ENCODE measurements around the gene NMNAT1. TPM values are rescaled to one million over a fixed set of nuclear protein-coding genes. Genes with fewer than 3 reads are reported as not detected.
A peak's percentile ranks its signal among the peaks of the same experiment; 100 is the strongest.

NMNAT1 gene
- total RNA-seq, 2 experiments from 2014 or later = 5.6 to 6.2 TPM

- no peak overlapping the region for H3K4me3 Mint-ChIP-seq
- no peak for DNase-seq
Observed at GRCh38 chr1:9929431-9930385, 13.6 kb upstream of the NMNAT1 start.

GRCh38 chr1:9942399-9942938 lies 806 bp upstream of the NMNAT1 start:
- POLR2A ChIA-PET = interaction anchor here (0.8 to 1.8 kb wide), 5 partner anchors 20 to 225 kb away, joined by 3 to 7 read pairs (median 3); no protein-coding TSS in a partner anchor
- Mint-ChIP-seq H3K9me3 (no peaks in the 10 kb centered on the region), H3K27ac (peak overlapping the region; percentile 93), H3K4me3 (peak overlapping the region; percentile 98), H3K27me3 (no peaks in the 10 kb centered on the region), H3K4me1 (peaks cover 28% of the 10 kb centered on the region), H3K36me3 (ENCODE audit: low read depth) (peaks cover 19% of the 10 kb centered on the region)
- CTCF ChIA-PET = interaction anchor here (0.8 to 1.9 kb wide), 8 partner anchors 24 to 163 kb away, joined by 3 to 6 read pairs (median 3); no protein-coding TSS in a partner anchor
- peak; percentile 27 for DNase-seq

More at GRCh38 chr1:9929431-9930385, 13.6 kb upstream of the NMNAT1 start:
- H3K4me1 Mint-ChIP-seq = no peaks in the 10 kb centered on the region
- ChIA-PET CTCF (interaction anchor here (1.3 kb wide), 1 partner anchor 58 kb away, joined by 3 read pairs; no protein-coding TSS in a partner anchor), POLR2A (no interaction called here)
- H3K9me3 Mint-ChIP-seq = no peaks in the 10 kb centered on the region
- H3K27ac Mint-ChIP-seq = no peak overlapping the region
- peaks cover 12% of the 10 kb centered on the region for H3K36me3 Mint-ChIP-seq (ENCODE audit: low read depth)
- H3K27me3 Mint-ChIP-seq = no peaks in the 10 kb centered on the region

DNA sequence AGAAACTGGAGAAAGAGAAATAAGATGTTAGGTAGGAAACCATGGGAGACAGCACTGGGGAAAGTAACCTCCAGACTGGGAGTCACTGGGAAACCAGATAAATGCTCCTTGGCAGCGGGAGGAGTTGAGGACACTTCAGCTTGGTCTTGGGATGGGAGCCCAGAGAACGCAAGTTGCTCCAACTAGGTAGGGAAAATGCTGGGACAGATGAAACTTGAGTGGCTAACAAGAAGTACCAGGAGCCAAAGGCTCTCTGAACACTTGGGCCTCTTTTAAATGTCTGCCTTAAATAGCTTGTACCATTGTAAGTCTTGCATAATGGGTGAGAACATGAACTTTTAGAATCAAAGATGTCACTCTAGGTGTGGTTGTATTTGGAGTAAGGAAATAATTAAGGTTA lies 3.0 kb downstream of the NMNAT1 start:
- ChIA-PET CTCF (no interaction called here), POLR2A (no interaction called here)
- Mint-ChIP-seq H3K27me3 (no peaks in the 10 kb centered on the region), H3K4me3 (no peak overlapping the region), H3K27ac (no peak overlapping the region), H3K4me1 (peaks cover 31% of the 10 kb centered on the region), H3K9me3 (no peaks in the 10 kb centered on the region), H3K36me3 (ENCODE audit: low read depth) (peaks cover 9% of the 10 kb centered on the region)
- no peak for DNase-seq

DNA sequence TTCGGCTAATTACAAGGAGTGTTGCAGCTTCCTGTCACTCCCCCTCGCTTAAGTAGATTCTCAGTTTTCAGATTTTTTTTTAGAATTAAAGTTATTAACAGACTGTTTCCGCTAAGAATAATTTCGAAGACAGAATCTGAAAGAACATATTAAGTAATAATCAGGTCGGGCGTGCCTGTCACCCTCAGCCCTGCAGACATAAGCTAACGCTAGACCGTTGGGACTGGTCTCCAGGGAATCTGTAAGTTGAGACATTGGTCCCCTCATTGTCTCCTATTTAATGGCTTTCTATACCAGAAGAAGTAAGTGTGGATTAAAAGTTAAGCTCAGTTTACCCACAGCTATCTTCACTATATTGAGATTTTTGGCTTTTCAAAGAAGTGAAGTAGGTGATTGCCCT lies 14.5 kb downstream of the NMNAT1 start:
- Mint-ChIP-seq H3K4me1 (no peaks in the 10 kb centered on the region), H3K27ac (no peak overlapping the region), H3K4me3 (no peak overlapping the region), H3K36me3 (ENCODE audit: low read depth) (no peaks in the 10 kb centered on the region), H3K27me3 (no peaks in the 10 kb centered on the region), H3K9me3 (no peaks in the 10 kb centered on the region)
- ChIA-PET CTCF (no interaction called here), POLR2A (interaction anchor here (1.0 kb wide), 1 partner anchor 14 kb away, joined by 3 read pairs; the partner anchor contains the start of genes LZIC and NMNAT1)
- DNase-seq = no peak

GRCh38 chr1:9960011-9960410 lies 16.7 kb downstream of the NMNAT1 start:
- ChIA-PET CTCF (interaction anchor here (2.9 kb wide), 1 partner anchor 9 kb away, joined by 12 read pairs; no protein-coding TSS in a partner anchor), POLR2A (no interaction called here)
- no peak overlapping the region for H3K27ac Mint-ChIP-seq
- DNase-seq = no peak
- H3K9me3 Mint-ChIP-seq = no peaks in the 10 kb centered on the region
- H3K36me3 Mint-ChIP-seq (ENCODE audit: low read depth) = no peaks in the 10 kb centered on the region
- no peaks in the 10 kb centered on the region for H3K27me3 Mint-ChIP-seq
- no peaks in the 10 kb centered on the region for H3K4me1 Mint-ChIP-seq
- no peak overlapping the region for H3K4me3 Mint-ChIP-seq

- Mint-ChIP-seq H3K4me1 (no peaks in the 10 kb centered on the region), H3K4me3 (no peak overlapping the region), H3K27ac (no peak overlapping the region), H3K27me3 (no peaks in the 10 kb centered on the region), H3K36me3 (ENCODE audit: low read depth) (no peaks in the 10 kb centered on the region), H3K9me3 (no peaks in the 10 kb centered on the region)
- no peak for DNase-seq
- CTCF ChIA-PET = interaction anchor here (2.9 kb wide), 1 partner anchor 10 kb away, joined by 12 read pairs; no protein-coding TSS in a partner anchor
- POLR2A ChIA-PET = interaction anchor here (0.7 kb wide), 1 partner anchor 17 kb away, joined by 3 read pairs; the partner anchor contains the start of gene NMNAT1
Observed at GRCh38 chr1:9960706-9961562, 17.7 kb downstream of the NMNAT1 start.

DNA sequence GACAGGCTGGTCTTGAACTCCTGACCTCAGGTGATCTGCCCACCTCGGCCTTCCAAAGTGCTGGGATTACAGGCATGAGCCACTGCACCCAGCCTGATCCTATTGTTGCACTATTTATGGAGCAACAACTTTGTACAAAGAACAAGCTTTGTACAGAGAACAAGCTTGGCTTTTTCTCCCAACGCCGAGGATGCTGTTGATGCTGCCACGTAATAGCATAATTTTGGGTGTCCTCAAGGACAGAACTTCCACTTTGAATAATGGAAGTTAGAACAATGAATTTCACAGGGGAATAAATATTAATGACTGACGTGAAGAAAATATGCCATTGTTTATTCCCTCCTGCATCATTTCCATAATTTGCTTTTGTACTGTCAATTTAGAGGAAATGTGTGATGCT lies 41.0 kb downstream of the NMNAT1 start:
- Mint-ChIP-seq H3K27me3 (no peaks in the 10 kb centered on the region), H3K9me3 (no peaks in the 10 kb centered on the region), H3K36me3 (ENCODE audit: low read depth) (peaks cover 5% of the 10 kb centered on the region), H3K4me1 (no peaks in the 10 kb centered on the region), H3K4me3 (no peak overlapping the region), H3K27ac (no peak overlapping the region)
- POLR2A ChIA-PET = no interaction called here
- CTCF ChIA-PET = interaction anchor here (1.5 kb wide), 1 partner anchor 198 kb away, joined by 3 read pairs; no protein-coding TSS in a partner anchor
- no peak for DNase-seq

DNA sequence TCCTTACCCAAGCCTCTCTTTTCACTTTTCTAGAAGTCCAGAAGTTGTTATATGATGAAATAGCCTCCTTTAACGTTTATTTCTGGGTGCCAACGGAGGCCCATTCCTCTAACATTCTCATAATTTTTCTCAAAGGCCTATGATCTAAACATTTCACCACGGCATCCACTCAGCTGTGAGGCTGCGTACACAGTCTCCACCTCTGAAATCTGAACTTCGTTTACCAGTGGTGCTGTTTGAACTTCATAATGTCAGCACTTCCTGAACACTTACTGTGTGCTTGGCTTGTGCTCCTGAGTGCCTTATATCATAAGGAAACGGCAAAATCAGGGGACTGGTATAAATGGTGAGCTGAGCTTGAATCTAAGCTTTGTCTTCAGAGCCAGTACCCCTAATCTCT lies 41.7 kb downstream of the NMNAT1 start:
- Mint-ChIP-seq H3K27me3 (no peaks in the 10 kb centered on the region), H3K9me3 (no peaks in the 10 kb centered on the region), H3K27ac (no peak overlapping the region), H3K4me3 (no peak overlapping the region), H3K36me3 (ENCODE audit: low read depth) (peaks cover 5% of the 10 kb centered on the region), H3K4me1 (no peaks in the 10 kb centered on the region)
- ChIA-PET POLR2A (no interaction called here), CTCF (interaction anchor here (1.5 kb wide), 1 partner anchor 199 kb away, joined by 3 read pairs; no protein-coding TSS in a partner anchor)
- DNase-seq = no peak

- H3K9me3 Mint-ChIP-seq = no peaks in the 10 kb centered on the region
- no peaks in the 10 kb centered on the region for H3K36me3 Mint-ChIP-seq (ENCODE audit: low read depth)
- peaks cover 5% of the 10 kb centered on the region for H3K4me1 Mint-ChIP-seq
- no peak overlapping the region for H3K27ac Mint-ChIP-seq
- CTCF ChIA-PET = no interaction called here
- POLR2A ChIA-PET = no interaction called here
- DNase-seq = no peak
- H3K4me3 Mint-ChIP-seq = no peak overlapping the region
- peaks cover 9% of the 10 kb centered on the region for H3K27me3 Mint-ChIP-seq
Observed at GRCh38 chr1:9989773-9990172, 46.5 kb downstream of the NMNAT1 start.

DNA sequence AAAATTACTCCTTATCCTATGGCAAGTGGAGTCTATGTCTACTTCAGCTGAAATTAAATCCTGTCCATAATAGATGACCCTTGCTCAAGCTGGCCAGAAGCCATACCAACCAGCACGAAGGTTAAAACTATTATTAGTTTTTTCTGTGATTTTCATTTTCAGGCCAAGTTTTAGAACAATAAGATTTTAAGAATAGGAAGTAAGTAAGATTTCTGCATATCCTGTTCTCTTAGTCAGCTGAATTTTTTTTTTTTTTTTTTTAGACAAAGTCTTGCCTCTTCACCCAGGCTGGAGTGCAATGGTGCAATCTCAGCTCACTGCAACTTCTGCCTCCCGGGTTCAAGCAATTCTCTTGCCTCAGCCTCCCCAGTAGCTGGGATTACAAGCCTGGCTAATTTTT lies 47.7 kb downstream of the NMNAT1 start:
- no peaks in the 10 kb centered on the region for H3K36me3 Mint-ChIP-seq (ENCODE audit: low read depth)
- CTCF ChIA-PET = interaction anchor here (1.1 kb wide), 1 partner anchor 40 kb away, joined by 4 read pairs; no protein-coding TSS in a partner anchor
- no peak overlapping the region for H3K27ac Mint-ChIP-seq
- H3K9me3 Mint-ChIP-seq = no peaks in the 10 kb centered on the region
- DNase-seq = no peak
- POLR2A ChIA-PET = no interaction called here
- H3K4me3 Mint-ChIP-seq = no peak overlapping the region
- H3K27me3 Mint-ChIP-seq = peaks cover 9% of the 10 kb centered on the region
- peaks cover 5% of the 10 kb centered on the region for H3K4me1 Mint-ChIP-seq

DNA sequence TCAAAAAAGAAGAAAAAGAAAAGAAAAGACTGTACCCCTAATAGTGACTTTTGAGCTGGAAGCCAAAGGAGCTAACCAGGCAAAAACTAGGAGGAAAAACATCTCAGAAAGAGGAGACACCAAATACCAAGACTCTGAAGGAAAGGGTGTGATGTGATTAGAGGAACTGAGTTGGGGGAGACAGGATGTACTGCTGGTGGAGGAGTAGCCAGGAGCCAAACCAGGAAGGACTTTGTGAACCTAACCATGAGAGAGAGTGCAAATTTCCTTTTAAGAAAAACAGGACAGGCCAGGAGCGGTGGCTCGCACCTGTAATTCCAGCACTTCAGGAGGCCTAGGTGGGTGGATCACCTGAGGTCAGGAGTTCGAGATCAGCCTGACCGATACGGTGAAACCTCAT lies 49.6 kb downstream of the NMNAT1 start:
- H3K4me1 Mint-ChIP-seq = peaks cover 11% of the 10 kb centered on the region
- ChIA-PET CTCF (no interaction called here), POLR2A (no interaction called here)
- no peak overlapping the region for H3K27ac Mint-ChIP-seq
- no peak for DNase-seq
- H3K36me3 Mint-ChIP-seq (ENCODE audit: low read depth) = no peaks in the 10 kb centered on the region
- no peak overlapping the region for H3K4me3 Mint-ChIP-seq
- peaks cover 17% of the 10 kb centered on the region for H3K27me3 Mint-ChIP-seq
- no peaks in the 10 kb centered on the region for H3K9me3 Mint-ChIP-seq

GRCh38 chr1:9993561-9994075 lies 50.3 kb downstream of the NMNAT1 start:
- CTCF ChIA-PET = no interaction called here
- H3K36me3 Mint-ChIP-seq (ENCODE audit: low read depth) = no peaks in the 10 kb centered on the region

More at GRCh38 chr1:9993561-9994075, 50.3 kb downstream of the NMNAT1 start:
- Mint-ChIP-seq H3K4me3 (no peak overlapping the region), H3K9me3 (no peaks in the 10 kb centered on the region), H3K27me3 (peaks cover 24% of the 10 kb centered on the region), H3K4me1 (peaks cover 15% of the 10 kb centered on the region), H3K27ac (no peak overlapping the region)
- POLR2A ChIA-PET = no interaction called here
- DNase-seq = no peak

Measured in activated CD4-positive, alpha-beta memory T cell treated with anti-CD3 and anti-CD28 coated beads, Interleukin-2, amount 10 ng/mL, durations not matched to agents 7 days and 5 days (primary cell).